Heart left ventricle (tissue), 13 donors: ENCODE measurements around the gene THAP2.
"Not testable (repeated sequence)": the region's sequence is repeated elsewhere in the genome, so short reads cannot be mapped to it uniquely, and the experiment has no call there.

Source experiments
- POLR2A ChIP-seq, 2 donors: fragments of 450-650 bp; IDR thresholded peaks; one replicate each; pipeline ENCODE4 v1.6.1; 2017; ENCODE audit warnings: antibody characterized with exemption in 2 of 2, mild to moderate bottlenecking in 2 of 2, moderate library complexity in 2 of 2
- TF ChIP-seq, protein P1 (sequence below), 12 donors: fragments of 200-600 bp; sonication (generic) in 4 of 12; IDR thresholded peaks; one replicate each; pipeline versions ENCODE4 v1.5.0 to v1.8.0; 2018 to 2022; ENCODE audit warnings: antibody characterized with exemption in 12 of 12, mild to moderate bottlenecking in 5 of 12
- donor health status: ischemic (EF 13 %, LVEDD 7.1; RV severe dilation, severe dysfunction).
- donor health status: DM: no; HTN: yes; CAD: no.
- donor health status: DM: no; HTN: no; CAD: no.
- donor health status: ischemic (EF 25% LVEDD 6.9; RV normal size, moderate dysfunction).
- donor health status: ischemic (EF 25% LVEDD 5.7; RV mildly dilated, moderate dysfunction).
- donor health status: ischemic (EF 35%, LVEDD 5.7; RV mildly dilated, moderate dysfunction).
- donor health status: nonischemic (EF 11% LVEDD 7.7; RV severe dilation, severe dysfunction).
- donor health status: DM: yes; HTN: yes; CAD: no.
- donor health status: PGD.
- donor health status: ischemic (EF 29% LVEDD 5.4; RV normal size, mild dysfunction).
- donor health status: nonischemic (EF 23%, LVEDD 6.1; RV moderate dilation, normal function).

- TF ChIP-seq, protein P1, sequence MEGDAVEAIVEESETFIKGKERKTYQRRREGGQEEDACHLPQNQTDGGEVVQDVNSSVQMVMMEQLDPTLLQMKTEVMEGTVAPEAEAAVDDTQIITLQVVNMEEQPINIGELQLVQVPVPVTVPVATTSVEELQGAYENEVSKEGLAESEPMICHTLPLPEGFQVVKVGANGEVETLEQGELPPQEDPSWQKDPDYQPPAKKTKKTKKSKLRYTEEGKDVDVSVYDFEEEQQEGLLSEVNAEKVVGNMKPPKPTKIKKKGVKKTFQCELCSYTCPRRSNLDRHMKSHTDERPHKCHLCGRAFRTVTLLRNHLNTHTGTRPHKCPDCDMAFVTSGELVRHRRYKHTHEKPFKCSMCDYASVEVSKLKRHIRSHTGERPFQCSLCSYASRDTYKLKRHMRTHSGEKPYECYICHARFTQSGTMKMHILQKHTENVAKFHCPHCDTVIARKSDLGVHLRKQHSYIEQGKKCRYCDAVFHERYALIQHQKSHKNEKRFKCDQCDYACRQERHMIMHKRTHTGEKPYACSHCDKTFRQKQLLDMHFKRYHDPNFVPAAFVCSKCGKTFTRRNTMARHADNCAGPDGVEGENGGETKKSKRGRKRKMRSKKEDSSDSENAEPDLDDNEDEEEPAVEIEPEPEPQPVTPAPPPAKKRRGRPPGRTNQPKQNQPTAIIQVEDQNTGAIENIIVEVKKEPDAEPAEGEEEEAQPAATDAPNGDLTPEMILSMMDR (IDR thresholded peaks at IDR 0.05): not testable (repeated sequence)
- not testable (repeated sequence) for TF ChIP-seq POLR2A (IDR thresholded peaks at IDR 0.05)
Observed at GRCh38 chr12:71702181-71702580, 38.1 kb downstream of the THAP2 start.
